ENCODE results near the gene TAF12. TPM values are rescaled to one million over a fixed set of nuclear protein-coding genes. Genes with fewer than 3 reads are reported as not detected.

Gene TAF12
- total RNA-seq, 1 experiment from 2014 or later = 18.6 TPM

DNA sequence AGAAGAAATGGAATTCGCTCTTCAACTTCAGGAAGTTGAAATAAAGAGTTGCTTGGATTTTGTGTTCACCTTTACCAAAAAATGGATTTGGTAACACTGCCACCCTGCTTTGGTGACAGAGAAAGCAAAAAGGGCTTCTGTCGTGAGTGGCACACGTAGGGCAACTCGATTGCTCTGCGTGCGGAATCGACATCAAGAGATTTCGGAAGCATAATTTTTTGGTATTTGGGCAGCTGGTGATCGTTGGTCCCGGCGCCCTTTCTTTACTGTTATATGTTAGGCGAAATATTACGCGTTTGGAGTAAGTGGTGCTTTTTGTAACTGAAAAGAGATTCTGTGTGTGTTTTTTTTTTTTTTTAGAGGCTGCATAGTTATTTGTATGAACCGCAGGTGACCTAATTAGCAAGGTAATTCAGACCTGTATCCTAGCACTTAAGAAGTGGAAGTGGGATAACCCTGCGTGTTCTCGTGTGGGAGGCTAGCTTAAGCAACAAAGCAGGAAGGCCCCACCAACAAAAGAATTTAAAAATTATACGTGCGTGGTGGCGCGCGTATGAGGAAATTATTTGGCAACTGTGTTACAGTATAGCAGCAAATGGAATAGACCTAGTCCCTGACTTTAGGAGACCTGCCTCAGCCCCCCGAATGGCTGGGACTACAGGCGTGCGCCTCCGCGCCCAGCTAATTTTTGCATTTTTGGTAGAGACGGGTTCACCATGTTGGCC, 5.8 kb upstream of the TAF12 start, which contains the start of gene RNU11 (continued):
- TF ChIP-seq, protein P1, sequence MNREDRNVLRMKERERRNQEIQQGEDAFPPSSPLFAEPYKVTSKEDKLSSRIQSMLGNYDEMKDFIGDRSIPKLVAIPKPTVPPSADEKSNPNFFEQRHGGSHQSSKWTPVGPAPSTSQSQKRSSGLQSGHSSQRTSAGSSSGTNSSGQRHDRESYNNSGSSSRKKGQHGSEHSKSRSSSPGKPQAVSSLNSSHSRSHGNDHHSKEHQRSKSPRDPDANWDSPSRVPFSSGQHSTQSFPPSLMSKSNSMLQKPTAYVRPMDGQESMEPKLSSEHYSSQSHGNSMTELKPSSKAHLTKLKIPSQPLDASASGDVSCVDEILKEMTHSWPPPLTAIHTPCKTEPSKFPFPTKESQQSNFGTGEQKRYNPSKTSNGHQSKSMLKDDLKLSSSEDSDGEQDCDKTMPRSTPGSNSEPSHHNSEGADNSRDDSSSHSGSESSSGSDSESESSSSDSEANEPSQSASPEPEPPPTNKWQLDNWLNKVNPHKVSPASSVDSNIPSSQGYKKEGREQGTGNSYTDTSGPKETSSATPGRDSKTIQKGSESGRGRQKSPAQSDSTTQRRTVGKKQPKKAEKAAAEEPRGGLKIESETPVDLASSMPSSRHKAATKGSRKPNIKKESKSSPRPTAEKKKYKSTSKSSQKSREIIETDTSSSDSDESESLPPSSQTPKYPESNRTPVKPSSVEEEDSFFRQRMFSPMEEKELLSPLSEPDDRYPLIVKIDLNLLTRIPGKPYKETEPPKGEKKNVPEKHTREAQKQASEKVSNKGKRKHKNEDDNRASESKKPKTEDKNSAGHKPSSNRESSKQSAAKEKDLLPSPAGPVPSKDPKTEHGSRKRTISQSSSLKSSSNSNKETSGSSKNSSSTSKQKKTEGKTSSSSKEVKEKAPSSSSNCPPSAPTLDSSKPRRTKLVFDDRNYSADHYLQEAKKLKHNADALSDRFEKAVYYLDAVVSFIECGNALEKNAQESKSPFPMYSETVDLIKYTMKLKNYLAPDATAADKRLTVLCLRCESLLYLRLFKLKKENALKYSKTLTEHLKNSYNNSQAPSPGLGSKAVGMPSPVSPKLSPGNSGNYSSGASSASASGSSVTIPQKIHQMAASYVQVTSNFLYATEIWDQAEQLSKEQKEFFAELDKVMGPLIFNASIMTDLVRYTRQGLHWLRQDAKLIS (CRISPR knock-in tag; IDR thresholded peaks at IDR 0.05; ENCODE audit: borderline replicate concordance) = 0 out of 2 replicates have a peak, but pooled peaks have one; percentile 77
- TF ChIP-seq, protein P2, sequence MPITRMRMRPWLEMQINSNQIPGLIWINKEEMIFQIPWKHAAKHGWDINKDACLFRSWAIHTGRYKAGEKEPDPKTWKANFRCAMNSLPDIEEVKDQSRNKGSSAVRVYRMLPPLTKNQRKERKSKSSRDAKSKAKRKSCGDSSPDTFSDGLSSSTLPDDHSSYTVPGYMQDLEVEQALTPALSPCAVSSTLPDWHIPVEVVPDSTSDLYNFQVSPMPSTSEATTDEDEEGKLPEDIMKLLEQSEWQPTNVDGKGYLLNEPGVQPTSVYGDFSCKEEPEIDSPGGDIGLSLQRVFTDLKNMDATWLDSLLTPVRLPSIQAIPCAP (CRISPR knock-in tag; IDR thresholded peaks at IDR 0.05) = peak; percentile 83; the same call in 1 of the 2 replicates
- TF ChIP-seq ZNF425 (CRISPR knock-in tag; conservative IDR thresholded peaks at IDR 0.05) (peak; percentile 98), ZNF281 (CRISPR knock-in tag; IDR thresholded peaks at IDR 0.05) (peak; percentile 66; the same call in 1 of the 2 replicates), ZNF138 (CRISPR knock-in tag; conservative IDR thresholded peaks at IDR 0.05) (no peak), HMGA2 (CRISPR knock-in tag; IDR thresholded peaks at IDR 0.05) (no peak), ZNF121 (CRISPR knock-in tag; IDR thresholded peaks at IDR 0.05) (no peak), FOXK1 (CRISPR knock-in tag; IDR thresholded peaks at IDR 0.05) (peak; percentile 90), ETV6 (CRISPR knock-in tag; IDR thresholded peaks at IDR 0.05) (peak; percentile 96), SOX15 (CRISPR knock-in tag; IDR thresholded peaks at IDR 0.05) (peak; percentile 95), SP1 (CRISPR knock-in tag; conservative IDR thresholded peaks at IDR 0.05) (peak; percentile 88), STAT6 (CRISPR knock-in tag; conservative IDR thresholded peaks at IDR 0.05; ENCODE audit: low read depth) (no peak), ZNF416 (CRISPR knock-in tag; IDR thresholded peaks at IDR 0.05) (peak; percentile 99), GTF2I (CRISPR knock-in tag; conservative IDR thresholded peaks at IDR 0.05) (no peak), PRRX2 (CRISPR knock-in tag; IDR thresholded peaks at IDR 0.05) (peak; percentile 99), ELF4 (CRISPR knock-in tag; IDR thresholded peaks at IDR 0.05; ENCODE audit: low read depth) (no peak; the same call in 1 of the 2 replicates), ZNF219 (CRISPR knock-in tag; IDR thresholded peaks at IDR 0.05; ENCODE audit: borderline replicate concordance) (peak; percentile 82; the same call in 1 of the 2 replicates), GABPB1 (CRISPR knock-in tag; IDR thresholded peaks at IDR 0.05) (peak; percentile 78), EMX1 (CRISPR knock-in tag; IDR thresholded peaks at IDR 0.05) (peak; percentile 99)
- TF ChIP-seq, protein P3, sequence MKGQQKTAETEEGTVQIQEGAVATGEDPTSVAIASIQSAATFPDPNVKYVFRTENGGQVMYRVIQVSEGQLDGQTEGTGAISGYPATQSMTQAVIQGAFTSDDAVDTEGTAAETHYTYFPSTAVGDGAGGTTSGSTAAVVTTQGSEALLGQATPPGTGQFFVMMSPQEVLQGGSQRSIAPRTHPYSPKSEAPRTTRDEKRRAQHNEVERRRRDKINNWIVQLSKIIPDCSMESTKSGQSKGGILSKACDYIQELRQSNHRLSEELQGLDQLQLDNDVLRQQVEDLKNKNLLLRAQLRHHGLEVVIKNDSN (CRISPR knock-in tag; IDR thresholded peaks at IDR 0.05) = peak; percentile 63; the same call in 1 of the 2 replicates
- TF ChIP-seq, protein P4, sequence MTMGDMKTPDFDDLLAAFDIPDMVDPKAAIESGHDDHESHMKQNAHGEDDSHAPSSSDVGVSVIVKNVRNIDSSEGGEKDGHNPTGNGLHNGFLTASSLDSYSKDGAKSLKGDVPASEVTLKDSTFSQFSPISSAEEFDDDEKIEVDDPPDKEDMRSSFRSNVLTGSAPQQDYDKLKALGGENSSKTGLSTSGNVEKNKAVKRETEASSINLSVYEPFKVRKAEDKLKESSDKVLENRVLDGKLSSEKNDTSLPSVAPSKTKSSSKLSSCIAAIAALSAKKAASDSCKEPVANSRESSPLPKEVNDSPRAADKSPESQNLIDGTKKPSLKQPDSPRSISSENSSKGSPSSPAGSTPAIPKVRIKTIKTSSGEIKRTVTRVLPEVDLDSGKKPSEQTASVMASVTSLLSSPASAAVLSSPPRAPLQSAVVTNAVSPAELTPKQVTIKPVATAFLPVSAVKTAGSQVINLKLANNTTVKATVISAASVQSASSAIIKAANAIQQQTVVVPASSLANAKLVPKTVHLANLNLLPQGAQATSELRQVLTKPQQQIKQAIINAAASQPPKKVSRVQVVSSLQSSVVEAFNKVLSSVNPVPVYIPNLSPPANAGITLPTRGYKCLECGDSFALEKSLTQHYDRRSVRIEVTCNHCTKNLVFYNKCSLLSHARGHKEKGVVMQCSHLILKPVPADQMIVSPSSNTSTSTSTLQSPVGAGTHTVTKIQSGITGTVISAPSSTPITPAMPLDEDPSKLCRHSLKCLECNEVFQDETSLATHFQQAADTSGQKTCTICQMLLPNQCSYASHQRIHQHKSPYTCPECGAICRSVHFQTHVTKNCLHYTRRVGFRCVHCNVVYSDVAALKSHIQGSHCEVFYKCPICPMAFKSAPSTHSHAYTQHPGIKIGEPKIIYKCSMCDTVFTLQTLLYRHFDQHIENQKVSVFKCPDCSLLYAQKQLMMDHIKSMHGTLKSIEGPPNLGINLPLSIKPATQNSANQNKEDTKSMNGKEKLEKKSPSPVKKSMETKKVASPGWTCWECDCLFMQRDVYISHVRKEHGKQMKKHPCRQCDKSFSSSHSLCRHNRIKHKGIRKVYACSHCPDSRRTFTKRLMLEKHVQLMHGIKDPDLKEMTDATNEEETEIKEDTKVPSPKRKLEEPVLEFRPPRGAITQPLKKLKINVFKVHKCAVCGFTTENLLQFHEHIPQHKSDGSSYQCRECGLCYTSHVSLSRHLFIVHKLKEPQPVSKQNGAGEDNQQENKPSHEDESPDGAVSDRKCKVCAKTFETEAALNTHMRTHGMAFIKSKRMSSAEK (CRISPR knock-in tag; IDR thresholded peaks at IDR 0.05; ENCODE audit: borderline replicate concordance) = peak; percentile 99
